Measurements from ENCODE around the gene TXLNG.

DNA sequence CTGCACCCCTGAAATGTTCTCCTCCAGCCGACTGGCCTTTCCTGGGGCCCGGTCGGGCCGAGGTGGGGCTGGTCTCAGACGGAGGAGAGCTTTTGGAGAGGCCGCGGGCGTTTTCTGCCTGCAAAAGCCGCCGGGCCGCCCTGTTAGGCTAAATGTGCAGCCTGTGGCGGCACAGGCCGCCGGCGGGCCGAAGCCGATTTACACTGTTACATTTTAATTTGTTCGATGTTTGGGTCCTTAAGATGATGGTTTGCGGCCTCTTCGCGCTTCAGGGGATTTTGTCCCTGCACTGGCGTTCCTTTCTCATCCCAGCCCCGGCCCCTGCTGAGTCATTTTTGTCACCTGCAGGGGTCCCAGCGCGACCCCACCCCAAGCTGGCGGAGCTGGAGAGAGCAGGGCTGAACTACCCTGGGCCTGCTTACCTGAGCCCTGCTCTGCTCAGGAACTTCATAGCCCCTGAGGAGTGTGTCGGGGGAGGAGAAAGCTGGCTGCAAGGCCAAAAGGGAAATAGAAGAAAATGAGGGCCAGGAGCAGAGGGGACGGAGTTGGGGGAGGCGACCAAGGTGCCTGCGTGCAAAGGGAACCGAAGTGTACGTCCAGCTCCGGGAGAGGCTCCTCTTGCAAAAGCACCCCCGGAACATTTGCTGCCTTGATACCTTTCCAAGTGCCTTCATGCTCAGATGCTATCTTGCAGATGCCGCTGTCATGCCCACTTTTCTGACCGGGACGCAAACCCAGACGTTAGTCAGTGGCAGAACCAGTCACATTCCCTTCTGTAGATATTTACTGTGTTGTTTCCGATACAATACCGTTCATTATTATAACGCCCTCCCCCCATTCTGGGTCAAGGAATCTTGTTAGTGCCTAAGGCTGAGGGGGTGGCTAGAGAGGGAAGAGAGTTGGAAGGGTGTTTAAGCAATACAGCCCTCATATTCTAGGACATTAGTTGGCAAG is 84.9 kb downstream of the TXLNG start:
- TF ChIP-seq, protein P1, sequence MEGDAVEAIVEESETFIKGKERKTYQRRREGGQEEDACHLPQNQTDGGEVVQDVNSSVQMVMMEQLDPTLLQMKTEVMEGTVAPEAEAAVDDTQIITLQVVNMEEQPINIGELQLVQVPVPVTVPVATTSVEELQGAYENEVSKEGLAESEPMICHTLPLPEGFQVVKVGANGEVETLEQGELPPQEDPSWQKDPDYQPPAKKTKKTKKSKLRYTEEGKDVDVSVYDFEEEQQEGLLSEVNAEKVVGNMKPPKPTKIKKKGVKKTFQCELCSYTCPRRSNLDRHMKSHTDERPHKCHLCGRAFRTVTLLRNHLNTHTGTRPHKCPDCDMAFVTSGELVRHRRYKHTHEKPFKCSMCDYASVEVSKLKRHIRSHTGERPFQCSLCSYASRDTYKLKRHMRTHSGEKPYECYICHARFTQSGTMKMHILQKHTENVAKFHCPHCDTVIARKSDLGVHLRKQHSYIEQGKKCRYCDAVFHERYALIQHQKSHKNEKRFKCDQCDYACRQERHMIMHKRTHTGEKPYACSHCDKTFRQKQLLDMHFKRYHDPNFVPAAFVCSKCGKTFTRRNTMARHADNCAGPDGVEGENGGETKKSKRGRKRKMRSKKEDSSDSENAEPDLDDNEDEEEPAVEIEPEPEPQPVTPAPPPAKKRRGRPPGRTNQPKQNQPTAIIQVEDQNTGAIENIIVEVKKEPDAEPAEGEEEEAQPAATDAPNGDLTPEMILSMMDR (IDR thresholded peaks at IDR 0.05): no peak
- TF ChIP-seq GABPB1 (CRISPR knock-in tag; IDR thresholded peaks at IDR 0.05) (no peak), ESRRA (CRISPR knock-in tag; IDR thresholded peaks at IDR 0.05; ENCODE audit: borderline replicate concordance) (no peak), PRRX2 (CRISPR knock-in tag; IDR thresholded peaks at IDR 0.05) (no peak)

Data from WTC11 (cell line).